NCI-H146 (cell line): ENCODE data around the gene THOC2.

Source experiments
- DNase-seq: peaks from one replicate; lab custom pipeline; 2025; lab: John Stamatoyannopoulos, UW

THOC2 gene

DNA sequence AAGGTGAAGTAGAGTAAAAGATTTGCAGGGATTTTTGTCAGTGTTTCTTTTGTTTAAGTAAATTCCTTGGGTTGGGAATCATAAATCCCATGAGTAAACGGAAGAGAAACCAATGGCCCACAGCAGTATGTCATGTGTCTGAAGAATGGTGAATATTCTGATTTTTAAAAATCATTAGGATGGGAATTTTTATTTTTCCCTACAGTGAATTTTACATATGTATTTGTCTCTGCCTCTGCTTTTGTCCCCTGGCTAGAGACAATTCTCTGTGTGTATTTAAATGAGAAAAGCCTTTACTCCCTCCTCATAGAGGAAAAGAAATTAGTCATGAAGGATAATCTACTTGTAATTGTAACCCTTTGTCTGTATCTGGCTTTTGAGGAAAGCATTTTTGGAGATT is 152.1 kb downstream of the THOC2 start:
- DNase-seq, result no peak

GRCh38 chrX:123574027-123574426 is 158.8 kb downstream of the THOC2 start:
- DNase-seq, result peak; percentile 5

DNA sequence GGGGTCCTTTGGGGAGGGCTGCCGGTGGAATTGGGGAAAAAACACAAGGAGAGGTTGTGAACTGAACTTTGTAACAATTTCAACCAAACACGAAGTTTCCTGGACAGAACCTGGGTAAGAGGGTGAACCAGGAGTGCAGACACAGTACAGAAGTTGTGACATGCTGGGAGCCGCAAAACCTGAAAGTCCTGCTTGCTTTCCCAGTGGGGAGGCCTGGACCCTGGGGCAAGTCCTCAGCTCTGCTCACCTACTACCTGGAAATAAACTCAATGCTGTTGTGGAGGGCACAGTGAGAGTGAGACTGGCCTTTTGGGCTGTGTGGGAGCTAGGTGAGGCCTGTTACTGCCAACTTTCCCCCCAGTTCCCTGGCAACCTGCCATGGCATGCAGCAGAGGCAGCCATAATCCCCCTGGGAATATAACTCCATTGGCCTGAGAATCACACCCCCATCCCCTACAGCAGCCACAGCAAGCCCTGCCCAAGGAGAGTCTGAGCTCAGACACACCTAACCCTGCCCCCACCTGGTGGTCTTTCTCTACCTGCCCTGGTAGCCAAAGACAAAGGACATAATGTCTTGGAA is 162.8 kb downstream of the THOC2 start:
- no peak for DNase-seq

- no peak for DNase-seq
Measured at GRCh38 chrX:123563167-123563566, 169.7 kb downstream of the THOC2 start.

GRCh38 chrX:123562342-123563146 is 170.3 kb downstream of the THOC2 start:
- no peak for DNase-seq

- DNase-seq, result no peak
Measured at GRCh38 chrX:123561439-123562215, 171.2 kb downstream of the THOC2 start.

GRCh38 chrX:123550829-123551228 is 182.0 kb downstream of the THOC2 start:
- DNase-seq, result no peak
